Right kidney (tissue), 1 donor: Measurements from ENCODE around the gene DGKI.
"Not testable (repeated sequence)": the region's sequence is repeated elsewhere in the genome, so short reads cannot be mapped to it uniquely, and the experiment has no call there.

Source experiments
- DNase-seq: peaks from one replicate; pipeline ENCODE4 v3.0.0-alpha.2; 2016

Gene DGKI

GRCh38 chr7:137462074-137462715 is 384.6 kb downstream of the DGKI start:
- DNase-seq = no peak

GRCh38 chr7:137458399-137458798 is 388.4 kb downstream of the DGKI start:
- DNase-seq = no peak

GRCh38 chr7:137454767-137455166 is 392.0 kb downstream of the DGKI start:
- DNase-seq = no peak

GRCh38 chr7:137454246-137454724 is 392.5 kb downstream of the DGKI start:
- DNase-seq = peak; percentile 49

GRCh38 chr7:137453356-137453755 is 393.4 kb downstream of the DGKI start:
- DNase-seq = no peak

GRCh38 chr7:137449016-137449415 is 397.8 kb downstream of the DGKI start:
- no peak for DNase-seq

GRCh38 chr7:137448572-137448971 is 398.2 kb downstream of the DGKI start:
- DNase-seq = not testable (repeated sequence)

GRCh38 chr7:137446025-137446424 is 400.7 kb downstream of the DGKI start:
- DNase-seq = no peak

- no peak for DNase-seq
These were observed 401.5 kb downstream of the DGKI start for GRCh38 chr7:137445268-137445667.

- DNase-seq = no peak
These were observed 403.2 kb downstream of the DGKI start for GRCh38 chr7:137443616-137444015.

GRCh38 chr7:137441451-137441850 is 405.3 kb downstream of the DGKI start:
- DNase-seq = no peak

GRCh38 chr7:137439829-137440825 is 406.6 kb downstream of the DGKI start:
- DNase-seq = no peak

GRCh38 chr7:137434946-137435345 is 411.8 kb downstream of the DGKI start:
- no peak for DNase-seq

GRCh38 chr7:137434530-137434929 is 412.2 kb downstream of the DGKI start:
- no peak for DNase-seq

GRCh38 chr7:137423321-137423720 is 423.5 kb downstream of the DGKI start:
- DNase-seq = no peak

GRCh38 chr7:137421366-137421765 is 425.4 kb downstream of the DGKI start:
- no peak for DNase-seq

GRCh38 chr7:137418841-137419240 is 427.9 kb downstream of the DGKI start:
- DNase-seq = no peak

- DNase-seq = no peak
These were observed 429.3 kb downstream of the DGKI start for GRCh38 chr7:137417464-137417863.

- DNase-seq = no peak
These were observed 432.9 kb downstream of the DGKI start for GRCh38 chr7:137413901-137414300.

GRCh38 chr7:137411446-137411845 is 435.3 kb downstream of the DGKI start:
- no peak for DNase-seq

GRCh38 chr7:137408126-137408525 is 438.6 kb downstream of the DGKI start:
- DNase-seq = no peak

- no peak for DNase-seq
These were observed 439.7 kb downstream of the DGKI start for GRCh38 chr7:137407078-137407477.

- no peak for DNase-seq
These were observed 442.0 kb downstream of the DGKI start for GRCh38 chr7:137404660-137405317.
